CD4-positive, CD25-positive, alpha-beta regulatory T cell (primary cell): ENCODE data around the gene OR2V2. TPM values are rescaled to one million over a fixed set of nuclear protein-coding genes. Genes with fewer than 3 reads are reported as not detected.

ENCODE experiments used
- ATAC-seq, 2 donors: fragments of 150-1000 bp; cut with Tn5 transposase; one replicate each; pipeline ENCODE4 v1.10.0; 2021; ENCODE audit warnings: low read depth in 2 of 2, moderate number of reproducible peaks in 2 of 2, moderate library complexity in 1 of 2
- DNase-seq, 3 donors: peaks; one replicate each; pipeline versions ENCODE4 v3.0.0 to v3.0.0-alpha.2; 2012 to 2022; ENCODE audit warnings: mixed read lengths in 1 of 3
- H3K27ac ChIP-seq: one replicate; pipeline ENCODE4 v1.7.0; 2013; ENCODE audit warnings: mild to moderate bottlenecking, low read length; ENCODE audit not compliant: insufficient read depth, poor library complexity, severe bottlenecking
- H3K27me3 ChIP-seq: one replicate; pipeline ENCODE4 v1.7.0; 2013; ENCODE audit warnings: low read length; ENCODE audit not compliant: control insufficient read depth, insufficient read depth
- H3K36me3 ChIP-seq: one replicate; pipeline ENCODE4 v1.7.0; 2013; ENCODE audit warnings: mild to moderate bottlenecking, low read length, moderate library complexity; ENCODE audit not compliant: control insufficient read depth, insufficient read depth
- H3K4me1 ChIP-seq: 2 replicates; pipeline ENCODE4 v1.7.0; 2013; ENCODE audit warnings: mild to moderate bottlenecking, low read length; ENCODE audit not compliant: insufficient read depth, control insufficient read depth, poor library complexity, severe bottlenecking
- H3K4me3 ChIP-seq: one replicate; pipeline ENCODE4 v1.7.0; 2013; ENCODE audit warnings: low read depth, mild to moderate bottlenecking, low read length, moderate library complexity
- H3K9me3 ChIP-seq, 2 experiments: 1 replicate in 1 of 2; 2 replicates in 1 of 2; pipeline ENCODE4 v1.7.0; 2013; ENCODE audit warnings: low read length in 2 of 2, mild to moderate bottlenecking in 1 of 2, moderate library complexity in 1 of 2; ENCODE audit not compliant: control insufficient read depth in 2 of 2
- H3K27ac Mint-ChIP-seq, 3 donors: one replicate each; pipeline ENCODE4 v1.8.0; 2020 to 2022; ENCODE audit warnings: mild to moderate bottlenecking in 3 of 3, mixed read lengths in 3 of 3, moderate library complexity in 2 of 3
- H3K27me3 Mint-ChIP-seq: one replicate; pipeline ENCODE4 v1.8.0; 2022; ENCODE audit warnings: mild to moderate bottlenecking, mixed read lengths
- H3K36me3 Mint-ChIP-seq: one replicate; pipeline ENCODE4 v1.8.0; 2020; ENCODE audit warnings: mixed read lengths
- H3K4me1 Mint-ChIP-seq, 4 donors: one replicate each; pipeline ENCODE4 v1.8.0; 2020 to 2022; ENCODE audit warnings: mixed read lengths in 4 of 4, mild to moderate bottlenecking in 1 of 4
- H3K4me3 Mint-ChIP-seq, 4 donors: one replicate each; pipeline ENCODE4 v1.8.0; 2020 to 2022; ENCODE audit warnings: mild to moderate bottlenecking in 4 of 4, mixed read lengths in 4 of 4, moderate library complexity in 3 of 4
- H3K9me3 Mint-ChIP-seq, 7 donors: one replicate each; pipeline ENCODE4 v1.8.0; 2020 to 2022; ENCODE audit warnings: mixed read lengths in 7 of 7, mild to moderate bottlenecking in 3 of 7, moderate library complexity in 2 of 7
- polyA plus RNA-seq, 4 donors: library from polyadenylated mRNA; unstranded; fragments of 300-500 nt; fragmentation: Illumina TruSeq; gene quantifications; one replicate each; pipeline ENCODE4 v1.2.3, GENCODE V29; 2021
- total RNA-seq: library from RNA; stranded (reverse); gene quantifications from one replicate; pipeline ENCODE4 v1.2.3, GENCODE V29; 2022

Gene OR2V2
- total and polyA plus RNA-seq, 5 donors from 2014 or later: not detected

- Histone ChIP-seq H3K9me3 (no peaks in the 10 kb centered on the region), H3K36me3 (no peaks in the 10 kb centered on the region), H3K27me3 (no peaks in the 10 kb centered on the region), H3K4me1 (no peaks in the 10 kb centered on the region), H3K4me3 (no peak overlapping the region), H3K27ac (no peak overlapping the region)
- ATAC-seq (no peak), DNase-seq (no peak)
- Mint-ChIP-seq H3K36me3 (no peaks in the 10 kb centered on the region), H3K4me3 (no peak overlapping the region), H3K4me1 (peaks cover 0 to 4% (median 2%) of the 10 kb centered on the region in 4 donors), H3K9me3 (peaks cover 0 to 2% (median 0%) of the 10 kb centered on the region in 7 donors), H3K27me3 (peaks cover 36% of the 10 kb centered on the region), H3K27ac (no peak overlapping the region)
These were observed 3.8 kb downstream of the OR2V2 start for GRCh38 chr5:181151146-181151545.

GRCh38 chr5:181152406-181152805, 5.0 kb downstream of the OR2V2 start:
- peaks cover 0 to 2% (median 0%) of the 10 kb centered on the region in 7 donors for H3K9me3 Mint-ChIP-seq
- ATAC-seq: no peak
- no peak overlapping the region for H3K27ac Mint-ChIP-seq

GRCh38 chr5:181153814-181154213, 6.4 kb downstream of the OR2V2 start:
- H3K4me1 Mint-ChIP-seq: peaks cover 0 to 4% (median 2%) of the 10 kb centered on the region in 4 donors
- DNase-seq: peak in 1 of 3 donors; percentile 71
- ATAC-seq: peak in 1 of 2 donors; percentile 58
- no peaks in the 10 kb centered on the region for H3K36me3 Mint-ChIP-seq
- Histone ChIP-seq H3K36me3 (no peaks in the 10 kb centered on the region), H3K4me1 (no peaks in the 10 kb centered on the region), H3K27me3 (no peaks in the 10 kb centered on the region), H3K27ac (no peak overlapping the region), H3K4me3 (no peak overlapping the region), H3K9me3 (no peaks in the 10 kb centered on the region)
- H3K4me3 Mint-ChIP-seq: no peak overlapping the region
- H3K27ac Mint-ChIP-seq: peak overlapping the region in 1 of 3 donors; percentile 20
- peaks cover 29% of the 10 kb centered on the region for H3K27me3 Mint-ChIP-seq
- peaks cover 0 to 2% (median 0%) of the 10 kb centered on the region in 7 donors for H3K9me3 Mint-ChIP-seq

More at GRCh38 chr5:181152406-181152805, 5.0 kb downstream of the OR2V2 start:
- no peak for DNase-seq
- no peaks in the 10 kb centered on the region for H3K27me3 ChIP-seq
- no peak overlapping the region for H3K4me3 ChIP-seq
- no peak overlapping the region for H3K27ac ChIP-seq
- Mint-ChIP-seq H3K27me3 (peaks cover 33% of the 10 kb centered on the region), H3K4me3 (peak overlapping the region in 1 of 4 donors; percentile 16), H3K4me1 (peaks cover 0 to 4% (median 2%) of the 10 kb centered on the region in 4 donors), H3K36me3 (no peaks in the 10 kb centered on the region)
- H3K9me3 ChIP-seq: no peaks in the 10 kb centered on the region
- no peaks in the 10 kb centered on the region for H3K4me1 ChIP-seq
- H3K36me3 ChIP-seq: no peaks in the 10 kb centered on the region

- Histone ChIP-seq H3K4me3 (no peak overlapping the region), H3K36me3 (no peaks in the 10 kb centered on the region), H3K9me3 (no peaks in the 10 kb centered on the region), H3K27me3 (no peaks in the 10 kb centered on the region), H3K27ac (no peak overlapping the region), H3K4me1 (peaks cover 11% of the 10 kb centered on the region)
- Mint-ChIP-seq H3K4me3 (no peak overlapping the region), H3K27ac (no peak overlapping the region), H3K4me1 (peaks cover 0 to 18% (median 7%) of the 10 kb centered on the region in 4 donors), H3K36me3 (no peaks in the 10 kb centered on the region), H3K27me3 (peaks cover 23% of the 10 kb centered on the region), H3K9me3 (peaks cover 0 to under 1% (median 0%) of the 10 kb centered on the region in 7 donors)
- no peak for ATAC-seq
- DNase-seq: no peak
These were observed 9.4 kb downstream of the OR2V2 start for GRCh38 chr5:181156758-181157157.

- H3K9me3 Mint-ChIP-seq: peaks cover 0 to 4% (median 0%) of the 10 kb centered on the region in 7 donors
- Histone ChIP-seq H3K4me1 (peaks cover 11% of the 10 kb centered on the region), H3K27ac (no peak overlapping the region), H3K9me3 (no peaks in the 10 kb centered on the region), H3K27me3 (no peaks in the 10 kb centered on the region), H3K4me3 (no peak overlapping the region), H3K36me3 (no peaks in the 10 kb centered on the region)
- ATAC-seq: no peak
- H3K4me1 Mint-ChIP-seq: peaks cover 0 to 19% (median 11%) of the 10 kb centered on the region in 4 donors
- peak overlapping the region in 3 of 4 donors; percentile 57 to 86 (median 84) for H3K4me3 Mint-ChIP-seq
- no peak for DNase-seq
- H3K36me3 Mint-ChIP-seq: no peaks in the 10 kb centered on the region
- peaks cover 28% of the 10 kb centered on the region for H3K27me3 Mint-ChIP-seq
- H3K27ac Mint-ChIP-seq: peak overlapping the region in 1 of 3 donors; percentile 99
These were observed 11.5 kb downstream of the OR2V2 start for GRCh38 chr5:181158869-181159268.

- peaks cover 34% of the 10 kb centered on the region for H3K27me3 Mint-ChIP-seq
- H3K27ac ChIP-seq: peak overlapping the region; percentile 97
- peak overlapping the region; percentile 43 for H3K4me3 ChIP-seq
- peaks cover 0 to 16% (median 11%) of the 10 kb centered on the region in 4 donors for H3K4me1 Mint-ChIP-seq
- ATAC-seq (peak; percentile 78 to 82), DNase-seq (peak; percentile 82 to 87 (median 86))
- H3K27ac Mint-ChIP-seq: peak overlapping the region; percentile 39 to 99 (median 91)
- H3K36me3 ChIP-seq: no peaks in the 10 kb centered on the region
- peaks cover 0 to 4% (median 0%) of the 10 kb centered on the region in 7 donors for H3K9me3 Mint-ChIP-seq
- no peaks in the 10 kb centered on the region for H3K9me3 ChIP-seq
- H3K36me3 Mint-ChIP-seq: no peaks in the 10 kb centered on the region
- H3K4me3 Mint-ChIP-seq: peak overlapping the region; percentile 57 to 86 (median 77)
- no peaks in the 10 kb centered on the region for H3K27me3 ChIP-seq
- H3K4me1 ChIP-seq: peaks cover 11% of the 10 kb centered on the region
These were observed 12.1 kb downstream of the OR2V2 start for GRCh38 chr5:181159286-181160151.

GRCh38 chr5:181160152-181160754, 12.9 kb downstream of the OR2V2 start:
- Histone ChIP-seq H3K27ac (peak overlapping the region; percentile 97), H3K27me3 (no peaks in the 10 kb centered on the region), H3K36me3 (no peaks in the 10 kb centered on the region), H3K4me3 (peak overlapping the region; percentile 43), H3K9me3 (no peaks in the 10 kb centered on the region), H3K4me1 (peaks cover 11% of the 10 kb centered on the region)
- Mint-ChIP-seq H3K9me3 (peaks cover 0 to 4% (median 0%) of the 10 kb centered on the region in 7 donors), H3K36me3 (no peaks in the 10 kb centered on the region), H3K27ac (peak overlapping the region; percentile 52 to 99 (median 90)), H3K27me3 (peaks cover 37% of the 10 kb centered on the region), H3K4me1 (peaks cover 2 to 16% (median 11%) of the 10 kb centered on the region in 4 donors), H3K4me3 (peak overlapping the region; percentile 83 to 94 (median 84))
- DNase-seq: peak; percentile 73 to 85 (median 83)
- ATAC-seq: peak; percentile 57 to 76
